GM08714 (cell line): ENCODE data around the gene ZFAND3.

Experiments
- H3K4me3 ChIP-seq: fragments of 200-500 bp; sonication (Bioruptor generic); 2 replicates; pipeline ENCODE4 v1.5.1; 2014; ENCODE audit warnings: mild to moderate bottlenecking, low read length, inconsistent platforms
- ZNF274 ChIP-seq: IDR thresholded peaks from 2 replicates; pipeline ENCODE4 v1.6.1; 2012; ENCODE audit warnings: mild to moderate bottlenecking, low read depth, low read length

Gene ZFAND3

DNA sequence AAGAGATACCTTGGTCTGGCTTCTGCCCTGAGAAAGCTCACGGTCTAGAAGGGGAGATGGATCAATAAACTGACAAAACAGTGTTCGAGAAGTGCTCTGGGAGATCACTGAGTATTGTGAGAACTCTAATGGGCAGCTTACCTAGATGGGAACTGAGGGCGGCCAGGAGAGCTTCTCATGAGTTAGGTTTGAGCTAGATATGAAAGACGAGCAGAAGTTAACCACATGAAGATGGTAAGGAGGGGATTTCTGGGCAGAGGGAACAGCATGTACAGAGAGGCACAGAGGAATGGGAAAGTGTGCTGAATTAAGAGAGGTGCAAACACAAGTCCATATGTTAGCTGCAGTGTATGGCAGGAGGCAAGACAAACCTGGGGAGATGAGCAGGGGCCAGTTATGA lies 11.9 kb downstream of the ZFAND3 start:
- no peak for TF ChIP-seq ZNF274
- no peak overlapping the region; the same call in 1 of the 2 replicates for H3K4me3 ChIP-seq

DNA sequence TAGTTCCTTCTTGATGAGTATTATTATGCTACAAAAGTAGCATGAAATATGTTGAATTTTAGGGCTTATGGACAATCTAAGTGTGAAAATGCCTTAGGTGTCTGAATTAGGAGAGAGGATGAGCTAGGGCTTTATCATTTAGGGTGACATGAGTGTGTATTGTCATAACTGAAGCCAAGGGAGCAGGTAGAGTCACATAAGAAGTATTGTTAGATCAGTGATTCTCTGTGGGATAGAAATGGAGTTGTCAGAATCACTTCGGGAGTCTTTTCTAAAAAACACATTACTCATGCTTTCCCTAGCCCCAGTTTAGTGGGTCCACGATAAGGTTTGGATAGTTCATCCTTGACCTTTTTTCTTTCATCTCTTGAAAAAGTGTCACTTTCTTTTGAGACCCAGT lies 16.4 kb downstream of the ZFAND3 start:
- no peak overlapping the region for H3K4me3 ChIP-seq
- no peak for TF ChIP-seq ZNF274

DNA sequence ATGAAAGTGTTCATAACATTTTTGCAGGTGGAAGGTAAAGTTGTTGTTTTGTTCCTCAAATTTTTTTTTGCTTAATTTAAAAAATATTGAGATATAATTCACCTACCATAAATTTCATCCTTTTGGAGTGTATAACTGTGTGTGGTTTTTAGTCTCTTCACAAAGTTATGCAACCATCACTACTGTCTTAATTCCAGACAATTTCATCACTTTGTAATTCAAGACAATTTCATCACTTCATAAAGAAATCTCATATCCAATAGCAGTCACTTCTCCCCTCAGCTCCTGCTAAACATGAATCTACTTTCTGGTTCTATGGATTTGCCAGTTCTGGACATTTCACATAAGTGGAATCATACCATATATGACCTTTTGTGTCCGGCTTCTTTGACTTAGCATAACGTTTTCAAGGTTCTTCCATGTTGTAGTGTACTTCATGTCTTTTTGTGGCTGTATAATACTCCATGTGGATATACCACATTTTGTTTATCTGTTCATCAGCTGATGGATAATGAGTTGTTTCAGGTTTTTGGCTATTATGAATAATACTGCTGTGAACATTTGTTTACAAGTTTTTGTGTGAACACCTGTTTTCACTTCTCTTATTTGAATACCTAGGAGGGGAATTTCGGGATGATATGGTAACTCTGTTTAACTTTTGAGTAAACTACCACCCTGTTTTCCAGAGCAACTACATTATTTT lies 18.8 kb downstream of the ZFAND3 start:
- H3K4me3 ChIP-seq, result no peak overlapping the region
- TF ChIP-seq ZNF274, result no peak

DNA sequence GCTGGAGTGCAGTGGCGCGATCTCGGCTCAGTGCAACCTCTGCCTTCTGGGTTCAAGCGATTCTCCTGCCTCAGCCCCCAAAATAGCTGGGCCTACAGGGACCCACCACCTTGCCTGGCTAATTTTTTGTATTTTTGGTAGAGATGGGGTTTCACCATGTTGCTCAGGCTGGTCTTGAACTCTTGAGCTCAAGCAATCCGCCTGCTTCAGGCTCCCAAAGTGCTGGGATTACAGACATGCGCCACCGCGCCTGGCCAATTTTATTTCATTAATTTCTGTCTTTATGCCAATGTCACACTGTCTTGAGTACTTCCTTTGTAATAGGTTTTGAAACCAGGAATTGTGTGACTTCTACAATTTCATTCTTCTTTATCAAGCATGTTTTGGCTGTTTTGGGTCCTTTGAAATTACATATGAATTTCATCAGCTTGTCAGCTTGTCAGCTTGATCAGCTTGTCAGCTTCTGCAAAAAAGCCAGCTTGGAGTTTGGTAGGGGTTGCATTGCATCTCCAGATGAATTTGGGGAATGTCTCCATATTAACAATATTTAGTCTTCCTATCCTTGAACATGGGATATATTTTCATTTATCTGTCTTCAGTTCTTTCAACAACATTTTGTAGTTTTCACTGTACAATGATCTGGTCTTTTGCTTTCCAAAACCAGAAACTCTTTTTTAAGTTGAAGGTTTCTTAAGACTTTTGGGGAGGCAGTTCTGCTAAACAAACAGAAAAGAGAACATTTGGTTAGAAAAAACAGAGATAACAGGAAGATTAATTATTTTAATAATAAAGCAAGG lies 20.8 kb downstream of the ZFAND3 start:
- H3K4me3 ChIP-seq, result peak overlapping the region; percentile 40; the same call in 1 of the 2 replicates
- no peak for TF ChIP-seq ZNF274

DNA sequence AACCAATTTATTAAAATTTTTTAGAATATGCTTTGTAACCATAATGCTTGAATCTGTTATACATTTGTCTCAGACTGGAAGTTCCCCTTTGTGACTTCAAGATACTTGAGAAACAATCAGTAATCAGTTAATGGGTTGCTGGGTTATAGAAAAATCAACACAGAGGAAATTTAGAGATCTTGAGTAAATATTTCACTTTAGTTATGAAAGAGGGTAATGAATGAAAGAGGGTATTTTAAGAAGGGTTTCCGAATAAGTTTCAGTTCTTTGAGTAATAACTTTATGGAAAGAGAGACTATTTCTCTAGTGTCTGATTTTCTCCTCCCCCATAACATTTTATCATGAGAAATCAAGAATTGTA lies 21.4 kb downstream of the ZFAND3 start:
- no peak for TF ChIP-seq ZNF274

DNA sequence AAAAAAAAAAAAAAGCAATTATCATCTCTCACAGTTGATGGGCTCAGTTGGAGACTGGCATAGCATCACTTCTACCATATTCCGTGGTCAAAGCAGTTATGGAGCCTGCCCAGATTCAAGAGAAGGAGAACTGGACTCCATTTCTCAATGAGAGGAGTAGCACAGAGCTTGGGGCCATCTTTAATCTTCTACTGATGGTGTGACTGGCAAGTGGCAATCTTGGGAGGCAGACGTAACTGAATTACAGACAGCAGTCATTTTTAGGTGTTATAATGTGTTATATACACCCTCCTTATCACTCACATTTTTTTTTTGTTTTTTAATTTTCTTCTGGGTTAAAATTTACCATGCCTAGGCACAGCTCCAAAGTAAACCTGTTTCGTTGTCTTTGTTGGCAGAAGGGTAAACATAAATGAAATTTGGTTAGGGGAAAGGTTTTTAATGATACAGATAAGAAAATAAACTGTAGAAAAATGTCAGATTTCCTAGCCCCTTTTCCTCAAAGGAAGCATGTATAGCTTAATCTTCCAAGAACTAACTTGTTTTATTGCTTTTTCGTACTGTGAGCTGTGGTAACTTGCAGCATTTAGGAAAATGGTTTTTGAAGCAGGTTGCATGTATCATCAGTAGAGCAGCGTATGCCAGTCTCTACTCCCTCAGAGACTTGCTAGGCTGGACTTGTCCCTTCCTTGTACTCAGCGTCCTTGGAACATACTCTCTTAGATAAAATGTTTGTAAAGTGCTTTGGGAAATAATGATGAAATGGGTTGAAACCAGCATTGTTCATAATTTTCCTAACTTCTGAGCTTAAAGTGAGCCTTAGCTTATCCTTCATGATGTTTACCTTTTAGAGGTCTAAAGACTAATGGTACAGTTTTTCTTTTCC lies 25.7 kb downstream of the ZFAND3 start:
- no peak for TF ChIP-seq ZNF274
- no peak overlapping the region for H3K4me3 ChIP-seq

More for the DNA sequence above, 21.4 kb downstream of the ZFAND3 start:
- H3K4me3 ChIP-seq, result no peak overlapping the region

DNA sequence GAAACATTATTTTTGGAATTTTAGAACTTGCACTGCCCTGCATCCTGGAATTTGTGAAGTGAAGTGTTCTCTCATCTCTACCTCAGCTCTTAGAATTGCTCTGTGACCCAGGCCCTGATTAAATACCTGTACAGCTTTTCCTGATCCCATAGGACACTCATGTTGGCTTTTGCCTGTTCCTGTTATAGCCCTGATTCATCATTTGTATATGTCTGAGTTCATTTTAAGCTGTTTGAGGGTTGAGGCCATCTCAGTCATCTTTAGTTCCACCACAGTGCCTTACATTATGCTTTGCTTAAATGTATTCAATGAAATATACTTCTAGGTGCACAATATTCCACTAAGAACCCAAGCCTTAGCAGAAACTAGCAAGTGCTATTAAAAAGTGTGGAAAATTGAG lies 26.4 kb downstream of the ZFAND3 start:
- H3K4me3 ChIP-seq, result no peak overlapping the region
- no peak for TF ChIP-seq ZNF274

DNA sequence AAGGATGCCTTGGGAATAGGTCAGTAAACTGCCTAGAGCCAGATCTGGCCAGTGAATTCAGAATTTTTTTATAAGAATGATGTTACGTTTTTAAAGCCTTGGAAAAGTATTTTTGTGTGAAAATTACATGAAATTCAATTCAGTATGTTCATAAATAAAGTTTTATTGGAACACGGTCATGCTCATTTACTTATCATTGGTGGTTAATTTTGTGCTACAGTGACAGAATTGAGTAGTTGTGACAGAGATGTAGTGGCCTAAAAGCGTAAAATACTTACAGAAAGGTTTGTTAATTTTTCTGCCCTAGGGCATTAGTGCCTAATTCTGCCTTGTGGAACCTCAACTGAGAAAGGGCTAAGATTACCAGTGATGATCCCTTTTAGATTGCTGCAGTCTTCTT lies 28.2 kb downstream of the ZFAND3 start:
- TF ChIP-seq ZNF274, result no peak
- peak overlapping the region; percentile 60; the same call in 1 of the 2 replicates for H3K4me3 ChIP-seq

DNA sequence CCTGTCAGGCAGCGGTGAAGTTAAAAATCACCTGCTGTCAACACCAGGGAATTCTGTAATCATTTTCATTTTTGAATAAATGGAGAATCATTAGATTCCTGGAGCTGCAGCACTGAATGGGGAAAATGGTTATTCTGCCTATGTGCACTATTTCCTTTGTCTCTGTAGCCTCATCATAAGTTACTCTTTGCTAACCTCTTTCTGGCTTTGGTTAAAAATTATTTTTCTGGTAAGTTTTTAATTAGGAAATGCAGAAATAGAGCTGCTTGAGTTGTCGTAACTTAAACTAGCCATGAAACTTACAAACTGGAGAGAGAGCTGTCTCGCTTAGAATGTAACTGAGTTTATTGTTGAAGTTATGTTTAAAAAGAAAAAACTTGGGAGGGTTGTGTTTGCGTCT lies 28.8 kb downstream of the ZFAND3 start:
- no peak for TF ChIP-seq ZNF274
- H3K4me3 ChIP-seq, result peak overlapping the region; percentile 60; the same call in 1 of the 2 replicates

DNA sequence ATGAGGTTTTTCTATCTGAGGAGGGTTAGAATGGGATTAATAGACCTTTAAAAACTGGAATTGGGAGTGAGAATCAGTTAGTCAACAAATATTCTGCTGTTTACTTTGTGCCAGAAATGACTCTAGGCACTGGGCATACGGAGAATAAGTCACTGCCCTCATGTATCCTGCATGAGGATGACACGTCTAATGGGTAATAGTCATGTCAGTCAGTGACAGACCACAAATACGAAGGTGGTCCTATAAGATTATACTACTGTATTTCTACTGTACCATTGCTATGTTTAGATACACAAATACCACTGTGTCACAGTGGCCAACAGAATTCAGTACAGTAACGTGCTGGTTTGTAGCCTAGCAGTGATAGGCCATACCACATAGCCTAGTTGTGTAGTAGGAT lies 30.7 kb downstream of the ZFAND3 start:
- H3K4me3 ChIP-seq, result no peak overlapping the region
- TF ChIP-seq ZNF274, result no peak

DNA sequence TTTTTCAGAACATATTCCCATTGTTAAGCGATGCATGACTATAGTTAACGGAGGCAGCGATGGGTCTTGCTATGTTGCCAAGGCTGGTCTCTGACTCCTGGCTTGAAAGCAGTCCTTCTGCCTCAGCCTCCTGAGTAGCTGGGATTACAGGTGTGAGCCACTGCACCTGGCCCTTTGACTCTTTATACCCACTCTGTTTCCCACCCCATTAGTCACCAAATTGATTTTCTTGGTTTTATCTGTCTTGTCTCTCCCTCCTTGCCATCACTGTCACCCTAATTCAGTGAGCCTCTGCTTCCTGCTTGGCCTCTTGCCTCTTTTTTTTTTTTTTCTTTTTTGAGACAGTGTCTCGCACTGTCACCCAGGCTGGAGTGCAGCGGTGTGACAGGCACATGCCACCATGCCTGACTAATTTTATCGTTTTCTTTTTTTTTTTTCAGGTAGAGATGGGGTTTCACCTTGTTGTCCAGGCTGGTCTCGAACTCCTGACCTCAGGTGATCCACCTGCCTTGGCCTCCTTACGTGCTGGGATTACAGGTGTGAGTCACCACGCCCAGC lies 31.3 kb downstream of the ZFAND3 start:
- H3K4me3 ChIP-seq, result no peak overlapping the region
- no peak for TF ChIP-seq ZNF274

DNA sequence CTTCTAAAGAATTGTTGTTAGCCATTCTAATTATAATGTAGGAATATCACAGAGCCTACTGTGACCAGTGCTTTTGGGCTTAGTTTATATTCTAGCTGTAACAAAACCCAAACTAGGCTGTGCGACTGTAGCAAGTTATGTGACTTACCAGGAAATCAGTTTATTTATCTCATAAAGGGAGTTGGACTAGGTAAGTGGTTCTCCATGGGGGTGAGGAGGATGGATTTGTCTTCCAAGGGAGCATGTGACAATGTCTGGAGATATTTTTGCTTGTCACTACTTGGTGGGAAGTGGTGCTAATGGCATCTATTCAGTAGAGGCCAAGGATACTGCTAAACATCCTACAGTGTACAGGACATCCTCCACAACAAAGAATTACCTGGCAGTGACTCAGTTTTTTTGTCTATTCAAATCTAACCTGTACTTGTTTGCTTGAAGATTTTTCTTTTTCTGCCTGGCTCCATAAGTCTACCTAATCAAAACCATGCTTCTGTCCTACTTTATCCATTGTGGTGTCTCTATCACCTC lies 32.5 kb downstream of the ZFAND3 start:
- no peak for TF ChIP-seq ZNF274
- H3K4me3 ChIP-seq, result no peak overlapping the region

DNA sequence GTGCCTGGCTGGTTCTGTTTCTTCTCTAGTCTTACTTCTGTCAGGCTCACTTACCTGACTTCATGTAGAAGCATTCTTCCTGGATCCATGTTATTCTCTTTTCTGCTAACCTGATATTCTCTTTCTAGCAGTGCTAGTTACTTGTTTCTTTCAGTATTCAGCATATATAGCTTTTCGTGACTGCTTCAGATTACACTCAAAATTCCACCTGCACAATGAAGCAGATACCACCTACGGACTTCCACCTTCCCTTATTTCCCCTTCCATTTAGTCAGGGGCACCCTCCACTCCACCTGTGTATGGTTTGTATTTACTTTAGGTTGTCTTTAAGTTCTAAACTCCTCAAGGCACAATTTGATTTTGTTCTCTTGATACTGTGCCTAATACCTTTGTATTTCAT lies 36.8 kb downstream of the ZFAND3 start:
- no peak for TF ChIP-seq ZNF274
- no peak overlapping the region for H3K4me3 ChIP-seq

DNA sequence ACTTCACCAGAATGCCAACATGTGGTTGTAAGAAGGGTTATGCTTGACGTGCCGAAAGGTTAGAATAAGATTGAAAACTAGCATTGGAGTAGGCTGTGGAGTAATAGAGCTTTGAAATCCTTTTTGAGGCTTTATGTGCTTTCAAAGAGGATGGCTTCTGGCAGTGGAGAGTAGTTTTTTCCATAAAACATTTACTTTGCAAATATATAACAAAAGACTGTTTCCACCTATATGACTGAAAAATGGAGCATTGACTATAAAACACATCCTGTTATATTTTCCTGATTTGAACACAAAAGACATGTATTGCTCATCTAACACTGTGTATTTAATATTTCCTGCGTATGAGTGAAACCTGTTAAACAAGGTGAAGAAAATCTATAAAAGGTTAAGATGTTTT lies 38.8 kb downstream of the ZFAND3 start:
- no peak overlapping the region for H3K4me3 ChIP-seq
- TF ChIP-seq ZNF274, result no peak
